ENCODE data around the gene COL25A1.

GRCh38 chr4:109209647-109210046 is 92.8 kb downstream of the COL25A1 start:
- TF ChIP-seq EZH2 (IDR thresholded peaks at IDR 0.05) (no peak), POLR2AphosphoS5 (IDR thresholded peaks at IDR 0.05; ENCODE audit: borderline replicate concordance, low read depth, low read length) (no peak), FOXP2 (optimal IDR thresholded peaks at IDR 0.05; ENCODE audit: control extremely low read depth, extremely low read length, insufficient read depth) (no peak)
